HepG2 (cell line): ENCODE data around the gene CHML. TPM values are rescaled to one million over a fixed set of nuclear protein-coding genes. Genes with fewer than 3 reads are reported as not detected.

ENCODE experiments used
- CREBL2 ChIP-seq: sonication (generic); formaldehyde crosslinking; IDR thresholded peaks from 2 replicates; pipeline ENCODE4 v1.8.1; 2023; ENCODE audit warnings: missing genetic modification reagents, mild to moderate bottlenecking, borderline replicate concordance
- DNMT1 ChIP-seq: sonication (generic); formaldehyde crosslinking; IDR thresholded peaks from 2 replicates; pipeline ENCODE4 v1.5.1; 2020; ENCODE audit warnings: mild to moderate bottlenecking, missing genetic modification reagents
- GTF2F1 ChIP-seq: fragments of 150-350 bp; IDR thresholded peaks from 2 replicates; pipeline ENCODE4 v1.6.1; 2014; ENCODE audit warnings: low read length
- HNRNPK ChIP-seq: fragments of 200-400 bp; formaldehyde crosslinking; IDR thresholded peaks from 2 replicates; pipeline ENCODE4 v1.6.1; 2018; ENCODE audit warnings: low read length, low read depth, moderate library complexity, mild to moderate bottlenecking; ENCODE audit not compliant: poor library complexity, severe bottlenecking
- KLF15 ChIP-seq: sonication (generic); formaldehyde crosslinking; IDR thresholded peaks from 2 replicates; pipeline ENCODE4 v1.8.1; 2023; ENCODE audit warnings: borderline replicate concordance, mild to moderate bottlenecking, inconsistent platforms, missing genetic modification reagents, mixed read lengths
- PHF20 ChIP-seq: sonication (generic); formaldehyde crosslinking; IDR thresholded peaks from 2 replicates; pipeline ENCODE4 v1.5.0; 2020; ENCODE audit warnings: mild to moderate bottlenecking, missing genetic modification reagents
- RARA ChIP-seq: IDR thresholded peaks from 2 replicates; pipeline ENCODE4 v1.6.1; 2016; ENCODE audit warnings: missing genetic modification reagents, missing compliant biosample characterization
- RBM39 ChIP-seq: fragments of 200-400 bp; formaldehyde crosslinking; IDR thresholded peaks from one replicate; pipeline ENCODE4 v1.6.1; 2018; ENCODE audit warnings: antibody characterized with exemption, mild to moderate bottlenecking, low read depth, low read length; ENCODE audit not compliant: poor library complexity, severe bottlenecking
- SOX13 ChIP-seq, 3 experiments: fragments of 450-650 bp in 1 of 3; sonication (generic) in 1 of 3; formaldehyde crosslinking in 1 of 3; IDR thresholded peaks in 2 of 3; conservative IDR thresholded peaks in 1 of 3; 2 replicates each; pipeline versions ENCODE4 v1.5.0 to v1.6.1; 2016 to 2020; ENCODE audit warnings: antibody characterized with exemption in 1 of 3, mild to moderate bottlenecking in 1 of 3, missing compliant biosample characterization in 1 of 3, missing genetic modification reagents in 1 of 3, moderate library complexity in 1 of 3
- SOX5 ChIP-seq: IDR thresholded peaks from 2 replicates; pipeline ENCODE4 v1.6.1; 2016; ENCODE audit warnings: borderline replicate concordance
- SP5 ChIP-seq: IDR thresholded peaks from 2 replicates; pipeline ENCODE4 v1.6.1; 2016; ENCODE audit warnings: low read depth, borderline replicate concordance
- SRSF1 ChIP-seq: fragments of 200-400 bp; formaldehyde crosslinking; optimal IDR thresholded peaks from 2 replicates; pipeline ENCODE3; 2017; ENCODE audit warnings: mild to moderate bottlenecking, low read depth, low read length, moderate library complexity
- STAT6 ChIP-seq: sonication (generic); formaldehyde crosslinking; IDR thresholded peaks from 2 replicates; pipeline ENCODE4 v1.4.0; 2020; ENCODE audit warnings: missing genetic modification reagents, mild to moderate bottlenecking, borderline replicate concordance
- ZBTB14 ChIP-seq: sonication (generic); formaldehyde crosslinking; IDR thresholded peaks from 2 replicates; pipeline ENCODE4 v1.4.0; 2020; ENCODE audit warnings: missing genetic modification reagents
- ZBTB7B ChIP-seq: sonication (generic); formaldehyde crosslinking; IDR thresholded peaks from 2 replicates; pipeline ENCODE4 v1.4.0; 2020; ENCODE audit warnings: missing genetic modification reagents
- ZNF20 ChIP-seq: sonication (generic); formaldehyde crosslinking; IDR thresholded peaks from 2 replicates; pipeline ENCODE4 v1.4.0; 2020; ENCODE audit warnings: mild to moderate bottlenecking, moderate library complexity, missing genetic modification reagents
- ZNF530 ChIP-seq: sonication (generic); formaldehyde crosslinking; IDR thresholded peaks from 2 replicates; pipeline ENCODE4 v1.5.0; 2020; ENCODE audit warnings: low read depth, mild to moderate bottlenecking, missing genetic modification reagents
- ZNF607 ChIP-seq: sonication (generic); formaldehyde crosslinking; IDR thresholded peaks from 2 replicates; pipeline ENCODE4 v1.5.1; 2020; ENCODE audit warnings: missing genetic modification reagents, mild to moderate bottlenecking, borderline replicate concordance
- ZNF800 ChIP-seq: sonication (generic); formaldehyde crosslinking; IDR thresholded peaks from 2 replicates; pipeline ENCODE4 v1.4.0; 2020; ENCODE audit warnings: missing genetic modification reagents
- ZNF878 ChIP-seq: sonication (generic); formaldehyde crosslinking; IDR thresholded peaks from 2 replicates; pipeline ENCODE4 v1.8.1; 2023; ENCODE audit warnings: mild to moderate bottlenecking, missing genetic modification reagents, moderate library complexity
- ZSCAN29 ChIP-seq: sonication (generic); formaldehyde crosslinking; conservative IDR thresholded peaks from 2 replicates; pipeline ENCODE4 v1.4.0; 2020; ENCODE audit warnings: mild to moderate bottlenecking, missing genetic modification reagents
- polyA plus RNA-seq, 8 experiments: library from polyadenylated mRNA; depleted of rRNA in 3 of 8; stranded (reverse) in 7 of 8; unstranded in 1 of 8; fragments of >200 nt; fragmentation: Illumina TruSeq in 4 of 8; extraction: Trizol in 4 of 8; gene quantifications; 2 replicates each; pipeline versions ENCODE4 v1.2.1 to v1.2.3, GENCODE V29; 2011 to 2016; ENCODE audit warnings: low read depth in 4 of 8, missing spikeins in 1 of 8, mixed read lengths in 1 of 8; ENCODE audit not compliant: insufficient read depth in 1 of 8
- total RNA-seq, 5 experiments: library from RNA; depleted of rRNA; stranded (reverse); fragments of >200 nt; fragmentation: Illumina TruSeq; extraction: Trizol; gene quantifications; 2 replicates each; pipeline ENCODE4 v1.2.3, GENCODE V29; 2016; ENCODE audit warnings: low read depth in 1 of 5

CHML gene
- total and polyA plus RNA-seq, 2 of the 13 experiments (the other 11 are each of a cell fraction or from before 2014, with no cell fraction given), result 5.2 to 16.7 TPM

- peak; percentile 52; the same call in 1 of the 2 replicates for TF ChIP-seq ZNF607 (CRISPR knock-in tag)
- TF ChIP-seq ZNF530 (CRISPR knock-in tag), result no peak
- peak; percentile 5; the same call in 1 of the 2 replicates for TF ChIP-seq RARA (CRISPR knock-in tag)
- peak; percentile 97 for TF ChIP-seq ZBTB14
- TF ChIP-seq SOX13 (IDR thresholded peaks at IDR 0.05), result no peak
- no peak for TF ChIP-seq SOX13 (CRISPR knock-in tag; conservative IDR thresholded peaks at IDR 0.05 in 1 of 2, IDR thresholded peaks at IDR 0.05 in 1 of 2)
- no peak for TF ChIP-seq SOX5 (CRISPR knock-in tag)
- TF ChIP-seq KLF15 (CRISPR knock-in tag), result 0 out of 2 replicates have a peak, but pooled peaks have one; percentile 14
- no peak for TF ChIP-seq CREBL2 (CRISPR knock-in tag)
- TF ChIP-seq GTF2F1, result no peak
- no peak; the same call in 1 of the 2 replicates for TF ChIP-seq SP5 (CRISPR knock-in tag)
- no peak for TF ChIP-seq ZBTB7B (CRISPR knock-in tag)
- no peak for TF ChIP-seq SRSF1
- TF ChIP-seq ZNF800 (CRISPR knock-in tag), result 0 out of 2 replicates have a peak, but pooled peaks have one; percentile 42
- TF ChIP-seq ZSCAN29 (CRISPR knock-in tag), result no peak
- TF ChIP-seq STAT6 (CRISPR knock-in tag), result no peak
- TF ChIP-seq ZNF20, result no peak
- TF ChIP-seq HNRNPK, result no peak
- TF ChIP-seq PHF20 (CRISPR knock-in tag), result peak; percentile 64
- no peak for TF ChIP-seq DNMT1 (CRISPR knock-in tag)
- no peak for TF ChIP-seq ZNF878
- TF ChIP-seq RBM39, result no peak
Measured at GRCh38 chr1:241640149-241640866, at the start of gene CHML, which contains the start of gene OPN3 (continued).
